ENCODE data around the gene DCTN3. TPM values are rescaled to one million over a fixed set of nuclear protein-coding genes. Genes with fewer than 3 reads are reported as not detected.
A peak's percentile ranks its signal among the peaks of the same experiment; 100 is the strongest.

DCTN3 gene
- total and polyA plus RNA-seq, 2 of the 4 experiments (the other 2 are of a cell fraction): 122 to 183 TPM

DNA sequence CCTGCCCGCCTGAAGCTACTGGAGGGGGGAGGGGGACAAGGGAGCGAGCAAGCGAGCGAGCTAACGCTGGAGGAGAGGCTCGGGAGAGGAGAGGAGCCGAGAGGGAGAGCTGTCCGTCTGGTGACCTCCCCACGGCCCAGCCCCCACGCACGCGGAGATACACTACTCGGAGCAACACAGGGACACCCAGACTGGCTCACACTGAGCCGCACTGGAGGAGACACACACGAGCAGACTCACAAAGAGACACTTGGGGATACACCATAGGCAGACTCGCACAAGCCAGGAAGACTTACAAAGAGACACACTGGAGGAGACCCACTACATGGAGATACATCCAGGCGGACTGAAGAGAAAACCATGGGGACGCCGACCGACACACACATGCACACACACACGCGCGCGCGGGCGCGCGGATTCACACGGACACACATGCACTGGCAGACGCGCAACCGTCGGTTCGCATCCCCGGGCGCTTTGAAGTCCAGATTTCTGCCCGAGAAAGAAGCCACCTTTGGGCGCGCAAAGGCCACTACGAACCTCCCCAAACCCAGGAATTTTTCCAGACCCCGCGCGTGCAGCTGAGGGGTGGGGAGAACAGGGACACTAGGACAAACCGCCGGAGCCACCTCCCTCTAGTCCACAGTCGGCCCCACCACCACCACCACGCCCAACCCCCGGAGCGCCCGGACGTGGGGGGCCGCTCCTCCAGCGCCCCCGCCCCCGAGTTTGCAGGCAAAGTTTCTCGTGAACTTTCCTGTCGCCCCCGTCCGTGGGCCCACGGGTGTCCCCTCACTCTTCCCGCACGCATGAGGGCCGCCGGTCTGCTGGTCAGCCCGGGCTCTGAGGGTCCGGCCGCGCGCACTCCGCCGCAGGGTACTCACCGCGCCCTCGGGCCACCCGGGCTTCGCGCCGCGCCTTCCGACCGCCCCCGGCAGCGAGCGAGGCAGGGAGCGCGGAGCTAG is 31.3 kb downstream of the DCTN3 start:
- Histone ChIP-seq H4K20me1 (ENCODE audit: insufficient read depth, low read length) (peaks cover 8% of the 10 kb centered on the region), H3K4me1 (ENCODE audit: control insufficient read depth, insufficient read depth, low read length) (no peaks in the 10 kb centered on the region; the same call in 1 of the 2 replicates), H4K91ac (ENCODE audit: insufficient read depth, low read depth, low read length) (no peak overlapping the region), H3K36me3 (ENCODE audit: control insufficient read depth, insufficient read depth, low read length) (no peaks in the 10 kb centered on the region), H4K8ac (ENCODE audit: low read depth in 2 of 2, low read length in 2 of 2) (no peak overlapping the region), H2BK120ac (ENCODE audit: low read depth, low read length) (no peak overlapping the region), H3K56ac (ENCODE audit: extremely low read depth, insufficient read depth, low read length) (no peak overlapping the region), H3K79me1 (ENCODE audit: low read depth in 1 of 2, low read length in 2 of 2) (no peaks in the 10 kb centered on the region), H2AK9ac (replicated peaks; ENCODE audit: low read depth, low read length, poor library complexity) (no peak overlapping the region), H3K27me3 (ENCODE audit: control insufficient read depth, insufficient read depth, low read length) (peaks cover 95% of the 10 kb centered on the region), H2AK5ac (ENCODE audit: low read depth, low read length) (no peak overlapping the region), H3K14ac (replicated peaks; ENCODE audit: low read depth, low read length) (no peak overlapping the region), H3K9me1 (ENCODE audit: insufficient read depth, low read length) (no peaks in the 10 kb centered on the region), H3K9me3 (ENCODE audit: control insufficient read depth, insufficient read depth, low read length) (no peaks in the 10 kb centered on the region), H3K9ac (ENCODE audit: low read depth, low read length) (no peak overlapping the region), H2BK15ac (ENCODE audit: low read depth, low read length) (no peak overlapping the region), H4K5ac (ENCODE audit: low read depth, low read length) (no peak overlapping the region), H3K23ac (ENCODE audit: low read depth, low read length) (peak overlapping the region; percentile 73; the same call in 1 of the 2 replicates), H3K4ac (ENCODE audit: low read depth, low read length) (no peak overlapping the region), H3K4me2 (ENCODE audit: low read depth, low read length) (no peak overlapping the region), H2BK5ac (ENCODE audit: low read depth, low read length, poor library complexity, severe bottlenecking) (no peak overlapping the region), H3K18ac (ENCODE audit: low read depth, low read length) (no peak overlapping the region), H3K27ac (ENCODE audit: insufficient read depth, low read length) (no peak overlapping the region), H3K4me3 (ENCODE audit: insufficient read depth, low read depth, low read length) (no peak overlapping the region), H2BK20ac (ENCODE audit: low read depth, low read length) (no peak overlapping the region), H2AFZ (replicated peaks; ENCODE audit: low read length, poor library complexity) (no peak overlapping the region)
- CTCF ChIA-PET: interaction anchor here (1.6 kb wide), 1 partner anchor 185 kb away, joined by 5 read pairs; no protein-coding TSS in a partner anchor
- no peak for ATAC-seq (ENCODE audit: low read depth)
- BruUV-seq (replicated peaks): no TSS peak
- POLR2A ChIA-PET (ENCODE audit: unreplicated experiment): no interaction called here
- in situ Hi-C loops (cut with MboI; ENCODE audit: low sequenced_read_pairs) (no loop called here), intact Hi-C loops (cut with micrococcal nuclease) (no loop called here), dilution Hi-C loops (cut with HindIII; ENCODE audit: low sequenced_read_pairs, unreplicated experiment) (no loop called here)
- no peak for DNase-seq
- WGBS, 2 experiments (ENCODE audit: extremely low coverage in 2 of 2, insufficient read length in 1 of 2): 2% methylated on average over 20 of the region's 86 CpGs; no CpG with 5 or more reads in 1 of the 2 experiments
- TF ChIP-seq RAD21 (IDR thresholded peaks at IDR 0.05; ENCODE audit: low read length): no peak
- TF ChIP-seq RFX5 (IDR thresholded peaks at IDR 0.05; ENCODE audit: low read depth, low read length): no peak
- no peak for TF ChIP-seq NFE2L2 (IDR thresholded peaks at IDR 0.05; ENCODE audit: low read depth, low read length)
- no peak for TF ChIP-seq POLR2A (IDR thresholded peaks at IDR 0.05; ENCODE audit: low read depth, low read length)
- no peak for TF ChIP-seq BHLHE40 (IDR thresholded peaks at IDR 0.05; ENCODE audit: low read depth, low read length)
- TF ChIP-seq CHD1 (IDR thresholded peaks at IDR 0.05; ENCODE audit: low read depth, low read length): no peak
- TF ChIP-seq SMC3 (IDR thresholded peaks at IDR 0.05; ENCODE audit: low read depth, low read length): no peak
- no peak for TF ChIP-seq FOS (IDR thresholded peaks at IDR 0.05; ENCODE audit: low read depth, low read length)
- TF ChIP-seq MXI1 (IDR thresholded peaks at IDR 0.05; ENCODE audit: borderline replicate concordance, low read depth, low read length): no peak
- no peak for TF ChIP-seq MAZ (IDR thresholded peaks at IDR 0.05; ENCODE audit: borderline replicate concordance, low read depth, low read length)
- TF ChIP-seq CEBPB (IDR thresholded peaks at IDR 0.05; ENCODE audit: low read depth, low read length): no peak
- TF ChIP-seq, protein P1, sequence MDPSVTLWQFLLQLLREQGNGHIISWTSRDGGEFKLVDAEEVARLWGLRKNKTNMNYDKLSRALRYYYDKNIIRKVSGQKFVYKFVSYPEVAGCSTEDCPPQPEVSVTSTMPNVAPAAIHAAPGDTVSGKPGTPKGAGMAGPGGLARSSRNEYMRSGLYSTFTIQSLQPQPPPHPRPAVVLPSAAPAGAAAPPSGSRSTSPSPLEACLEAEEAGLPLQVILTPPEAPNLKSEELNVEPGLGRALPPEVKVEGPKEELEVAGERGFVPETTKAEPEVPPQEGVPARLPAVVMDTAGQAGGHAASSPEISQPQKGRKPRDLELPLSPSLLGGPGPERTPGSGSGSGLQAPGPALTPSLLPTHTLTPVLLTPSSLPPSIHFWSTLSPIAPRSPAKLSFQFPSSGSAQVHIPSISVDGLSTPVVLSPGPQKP (IDR thresholded peaks at IDR 0.05; ENCODE audit: borderline replicate concordance, low read depth, low read length): no peak
- TF ChIP-seq, protein P2, sequence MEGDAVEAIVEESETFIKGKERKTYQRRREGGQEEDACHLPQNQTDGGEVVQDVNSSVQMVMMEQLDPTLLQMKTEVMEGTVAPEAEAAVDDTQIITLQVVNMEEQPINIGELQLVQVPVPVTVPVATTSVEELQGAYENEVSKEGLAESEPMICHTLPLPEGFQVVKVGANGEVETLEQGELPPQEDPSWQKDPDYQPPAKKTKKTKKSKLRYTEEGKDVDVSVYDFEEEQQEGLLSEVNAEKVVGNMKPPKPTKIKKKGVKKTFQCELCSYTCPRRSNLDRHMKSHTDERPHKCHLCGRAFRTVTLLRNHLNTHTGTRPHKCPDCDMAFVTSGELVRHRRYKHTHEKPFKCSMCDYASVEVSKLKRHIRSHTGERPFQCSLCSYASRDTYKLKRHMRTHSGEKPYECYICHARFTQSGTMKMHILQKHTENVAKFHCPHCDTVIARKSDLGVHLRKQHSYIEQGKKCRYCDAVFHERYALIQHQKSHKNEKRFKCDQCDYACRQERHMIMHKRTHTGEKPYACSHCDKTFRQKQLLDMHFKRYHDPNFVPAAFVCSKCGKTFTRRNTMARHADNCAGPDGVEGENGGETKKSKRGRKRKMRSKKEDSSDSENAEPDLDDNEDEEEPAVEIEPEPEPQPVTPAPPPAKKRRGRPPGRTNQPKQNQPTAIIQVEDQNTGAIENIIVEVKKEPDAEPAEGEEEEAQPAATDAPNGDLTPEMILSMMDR (conservative IDR thresholded peaks at IDR 0.05; ENCODE audit: low read depth, low read length): no peak
- TF ChIP-seq MAFK (IDR thresholded peaks at IDR 0.05; ENCODE audit: low read depth, low read length): no peak

All from IMR-90 (cell line).